GM19193 (cell line): ENCODE results near the gene TENM4.

ENCODE experiments used
- POLR2A ChIP-seq: IDR thresholded peaks from 4 replicates; pipeline ENCODE4 v1.6.1; 2011; ENCODE audit not compliant: insufficient read depth, insufficient read length; ENCODE audit errors: extremely low read depth

Gene TENM4

GRCh38 chr11:78906566-78906965 lies 534.3 kb downstream of the TENM4 start:
- TF ChIP-seq POLR2A: no peak

DNA sequence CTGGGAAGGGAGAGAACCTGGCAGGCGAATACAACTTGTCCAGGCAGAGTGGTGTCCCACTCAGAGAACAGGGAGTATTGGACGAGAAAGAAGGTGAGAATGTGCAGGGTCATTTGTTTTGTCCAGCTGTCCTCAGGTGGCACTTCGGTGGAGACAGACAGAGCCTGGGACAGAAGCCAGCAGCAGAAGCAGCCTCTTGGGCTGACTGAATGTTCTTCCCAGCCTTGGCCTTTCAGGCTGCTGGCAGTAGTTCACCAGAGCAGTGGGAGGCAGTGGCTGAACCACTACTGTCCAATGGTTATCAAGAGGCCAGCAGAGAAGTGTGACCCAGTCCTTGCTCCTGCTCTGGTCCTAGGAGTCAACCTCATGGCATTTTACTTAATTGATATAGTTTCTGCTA lies 535.1 kb downstream of the TENM4 start:
- no peak for TF ChIP-seq POLR2A

DNA sequence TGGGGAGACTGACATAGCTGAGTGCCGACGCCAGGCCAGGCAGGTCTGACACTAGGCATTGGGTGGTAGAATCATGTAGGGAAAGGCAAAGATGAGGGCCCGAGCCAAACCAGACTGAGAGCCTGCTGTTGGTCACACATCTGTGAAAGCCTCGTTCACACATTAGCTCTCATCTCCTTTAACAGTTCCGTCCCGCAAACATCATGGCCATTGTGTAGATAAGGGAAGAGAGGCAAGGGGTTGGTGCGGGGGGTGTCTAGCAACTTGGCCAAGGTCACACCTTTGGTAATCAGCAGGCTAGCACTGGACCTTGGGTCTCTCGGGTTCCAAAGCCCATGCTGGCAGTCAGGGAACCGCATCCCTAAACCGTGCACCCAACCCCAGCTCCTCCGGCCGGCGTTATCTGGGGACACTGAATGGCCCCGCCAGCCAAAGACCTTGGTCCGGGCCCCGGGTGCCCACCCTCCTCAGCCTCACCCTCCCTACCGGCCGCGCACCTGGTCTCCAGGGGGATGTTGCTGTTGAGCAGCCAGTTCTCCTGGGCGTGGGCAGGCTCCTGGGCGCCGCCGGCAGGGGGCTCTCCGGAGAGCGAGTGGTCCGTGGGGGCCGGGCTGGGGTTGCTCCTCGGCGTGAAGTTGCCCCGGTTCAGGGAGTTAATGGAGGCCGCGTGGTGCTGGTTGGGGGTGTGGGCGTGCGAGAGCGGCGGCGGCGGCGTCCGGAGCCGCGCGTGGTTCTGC lies 537.9 kb downstream of the TENM4 start:
- TF ChIP-seq POLR2A: no peak

DNA sequence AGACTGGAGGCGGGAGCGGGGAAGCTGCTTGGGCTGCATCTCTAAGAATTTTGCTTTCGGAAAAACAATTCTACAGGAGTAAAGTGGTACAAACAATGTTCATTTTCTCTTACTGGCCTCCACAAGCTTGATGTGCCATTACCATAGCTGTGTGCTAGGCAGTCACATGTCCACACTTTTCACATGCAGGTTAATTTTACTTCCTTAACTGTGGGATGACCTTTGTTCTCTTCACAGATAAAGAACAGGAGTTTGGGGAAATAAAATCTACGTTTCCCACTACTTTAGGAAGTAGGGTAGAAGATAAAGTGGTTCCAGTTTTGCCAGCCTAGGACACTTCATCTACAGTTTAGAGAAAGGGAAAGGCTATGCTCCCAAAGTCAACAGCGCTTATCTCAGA lies 539.0 kb downstream of the TENM4 start:
- no peak for TF ChIP-seq POLR2A

DNA sequence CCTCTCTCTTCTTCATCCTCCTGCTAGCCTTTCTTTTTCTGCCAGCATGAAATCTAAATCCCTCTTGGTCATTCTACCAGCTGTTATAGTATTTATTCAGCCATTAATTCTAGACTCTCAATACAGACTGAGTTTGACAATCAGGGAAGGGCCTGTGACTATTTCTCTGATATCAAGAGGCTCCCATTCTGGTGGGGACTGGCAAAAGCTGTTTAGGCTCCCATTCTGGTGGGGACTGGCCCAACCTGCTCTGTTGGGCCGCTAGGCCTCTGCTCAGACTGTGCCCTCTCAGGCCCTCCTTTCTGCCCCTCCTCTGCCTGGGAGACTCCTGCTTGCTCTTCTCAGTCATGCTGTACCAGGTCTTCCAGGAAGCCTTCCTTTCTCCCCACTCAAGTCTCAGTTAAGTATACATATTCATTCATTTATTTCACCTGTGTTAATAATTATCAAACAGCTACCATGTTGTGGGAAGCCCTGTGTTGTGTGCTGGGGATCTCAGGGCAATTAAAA lies 542.5 kb downstream of the TENM4 start:
- TF ChIP-seq POLR2A: no peak

GRCh38 chr11:78893996-78894395 lies 546.8 kb downstream of the TENM4 start:
- no peak for TF ChIP-seq POLR2A

DNA sequence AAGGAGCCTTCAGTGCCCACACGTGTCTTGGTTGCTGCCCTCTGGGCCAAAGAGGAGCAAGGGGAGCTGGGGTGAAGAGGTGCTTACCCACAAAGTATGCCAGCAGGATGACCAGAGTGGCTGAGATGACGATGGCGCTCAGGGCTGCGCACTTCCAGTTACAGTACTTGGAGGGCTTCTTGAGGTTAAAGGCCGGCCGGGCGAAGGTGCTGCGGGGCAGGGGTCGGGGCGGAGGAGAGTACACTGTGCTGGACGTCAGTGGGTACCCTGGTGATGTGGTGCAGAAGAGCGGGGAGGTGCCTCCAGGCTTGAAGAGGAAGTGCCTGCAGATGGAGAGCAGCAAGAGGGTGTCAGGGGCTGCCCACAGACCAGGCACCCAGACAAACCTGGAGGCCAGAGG lies 551.1 kb downstream of the TENM4 start:
- no peak for TF ChIP-seq POLR2A

GRCh38 chr11:78886616-78887015 lies 554.2 kb downstream of the TENM4 start:
- no peak for TF ChIP-seq POLR2A

DNA sequence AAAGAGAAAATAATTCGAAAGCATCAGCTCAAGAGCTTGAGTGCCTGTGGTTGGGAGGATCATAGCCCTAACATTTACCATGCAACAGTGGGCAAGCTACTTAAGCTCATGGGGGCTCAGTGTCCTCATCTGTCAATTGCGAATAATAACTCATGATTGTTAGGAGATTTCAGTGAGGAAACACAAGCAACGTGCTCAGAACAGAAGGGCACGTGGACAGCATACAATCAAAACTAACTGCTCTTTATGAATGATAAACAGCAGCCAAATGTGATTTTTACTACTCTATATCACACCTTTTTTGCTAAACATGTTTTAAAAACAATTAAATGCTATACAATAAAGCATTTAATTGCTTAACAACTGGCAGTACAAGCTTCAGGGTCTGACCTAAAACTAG lies 556.1 kb downstream of the TENM4 start:
- TF ChIP-seq POLR2A: no peak

- TF ChIP-seq POLR2A: no peak
These were observed 557.3 kb downstream of the TENM4 start for GRCh38 chr11:78883506-78883905.

GRCh38 chr11:78878631-78879030 lies 562.2 kb downstream of the TENM4 start:
- no peak for TF ChIP-seq POLR2A

GRCh38 chr11:78876676-78877075 lies 564.2 kb downstream of the TENM4 start:
- no peak for TF ChIP-seq POLR2A

- no peak for TF ChIP-seq POLR2A
These were observed 570.2 kb downstream of the TENM4 start for GRCh38 chr11:78870655-78871054.

- no peak for TF ChIP-seq POLR2A
These were observed 571.5 kb downstream of the TENM4 start for GRCh38 chr11:78869293-78869692.

GRCh38 chr11:78868563-78868962 lies 572.3 kb downstream of the TENM4 start:
- TF ChIP-seq POLR2A: no peak

GRCh38 chr11:78860720-78861422 lies 580.0 kb downstream of the TENM4 start:
- no peak for TF ChIP-seq POLR2A
